K562 (cell line): ENCODE measurements around the gene DCAF17. TPM values are rescaled to one million over a fixed set of nuclear protein-coding genes. Genes with fewer than 3 reads are reported as not detected.

Source experiments
- BRD4 ChIP-seq: fragments of 200-600 bp; sonication (generic); IDR thresholded peaks from 2 replicates; pipeline ENCODE4 v1.6.1; 2017; ENCODE audit warnings: inconsistent platforms
- CBX2 ChIP-seq: fragments of 200-600 bp; sonication (generic); IDR thresholded peaks from one replicate; pipeline ENCODE4 v1.6.1; 2012; ENCODE audit warnings: mild to moderate bottlenecking, low read length, inconsistent platforms; ENCODE audit not compliant: insufficient read depth, poor library complexity, severe bottlenecking
- CHD4 ChIP-seq: fragments of 200-600 bp; sonication (generic); IDR thresholded peaks from 3 replicates; pipeline ENCODE4 v1.6.1; 2012; ENCODE audit warnings: low read depth, mild to moderate bottlenecking, mixed read lengths, low read length, inconsistent platforms; ENCODE audit not compliant: insufficient read depth, insufficient replicate concordance, poor library complexity, severe bottlenecking
- E2F3 ChIP-seq: fragments of 250-450 bp; sonication (Bioruptor Pico); IDR thresholded peaks from 2 replicates; pipeline ENCODE4 v1.4.0; 2020; ENCODE audit warnings: mild to moderate bottlenecking
- EP300 ChIP-seq: IDR thresholded peaks from 2 replicates; pipeline ENCODE4 v1.6.1; 2012; ENCODE audit warnings: low read length, improper control_type of control experiment
- FOXM1 ChIP-seq, 2 experiments: fragments of 450-650 bp in 1 of 2; sonication (generic) in 1 of 2; formaldehyde crosslinking in 1 of 2; IDR thresholded peaks; 2 replicates each; pipeline versions ENCODE4 v1.6.1 to v1.9.0; 2017 to 2022; ENCODE audit warnings: low read depth in 2 of 2, mild to moderate bottlenecking in 2 of 2, missing genetic modification reagents in 1 of 2, moderate library complexity in 1 of 2
- MECOM ChIP-seq: fragments of 250-450 bp; sonication (Bioruptor Pico); IDR thresholded peaks from 2 replicates; pipeline ENCODE4 v1.8.0; 2022; ENCODE audit warnings: inconsistent platforms
- NELFE ChIP-seq: IDR thresholded peaks from 2 replicates; pipeline ENCODE4 v1.6.1; 2011; ENCODE audit warnings: mild to moderate bottlenecking; ENCODE audit not compliant: insufficient read depth, insufficient read length
- NFIX ChIP-seq: fragments of 250-450 bp; sonication (Bioruptor Pico); IDR thresholded peaks from 2 replicates; pipeline ENCODE4 v1.4.0; 2020; ENCODE audit warnings: low read depth, mild to moderate bottlenecking, moderate library complexity
- PTTG1 ChIP-seq: fragments of 450-650 bp; IDR thresholded peaks from 2 replicates; pipeline ENCODE4 v1.6.1; 2016; ENCODE audit warnings: low read depth, mild to moderate bottlenecking, missing genetic modification characterization, missing compliant biosample characterization
- RBM17 ChIP-seq: fragments of 200-400 bp; formaldehyde crosslinking; IDR thresholded peaks from 2 replicates; pipeline ENCODE4 v1.6.1; 2017; ENCODE audit warnings: low read depth, mild to moderate bottlenecking, low read length, borderline replicate concordance
- ZBTB8A ChIP-seq: fragments of 450-650 bp; IDR thresholded peaks from 2 replicates; pipeline ENCODE4 v1.6.1; 2018; ENCODE audit warnings: mild to moderate bottlenecking, moderate library complexity; ENCODE audit not compliant: partially characterized antibody
- ZNF23 ChIP-seq: fragments of 250-450 bp; sonication (Bioruptor Pico); IDR thresholded peaks from 2 replicates; pipeline ENCODE4 v1.4.0; 2020; ENCODE audit warnings: mild to moderate bottlenecking
- ZNF239 ChIP-seq: fragments of 250-450 bp; sonication (Bioruptor Pico); IDR thresholded peaks from 2 replicates; pipeline ENCODE4 v1.4.0; 2020; ENCODE audit warnings: mild to moderate bottlenecking
- ZNF77 ChIP-seq: fragments of 250-450 bp; sonication (Bioruptor Pico); IDR thresholded peaks from 2 replicates; pipeline ENCODE4 v1.5.0; 2020
- ZZZ3 ChIP-seq: fragments of 450-650 bp; IDR thresholded peaks from 2 replicates; pipeline ENCODE4 v1.6.1; 2016; ENCODE audit warnings: antibody characterized with exemption, mild to moderate bottlenecking, moderate library complexity
- polyA plus RNA-seq, 8 experiments: library from polyadenylated mRNA; depleted of rRNA in 4 of 8; stranded (reverse) in 5 of 8; unstranded in 3 of 8; fragments of >200 nt; fragmentation: Nextera tagmentation in 2 of 8; fragmentation: Illumina TruSeq in 1 of 8; extraction: Ambion mirVana in 2 of 8; extraction: Trizol in 1 of 8; gene quantifications; 2 replicates each; pipeline versions ENCODE4 v1.2.1 to v1.2.3, GENCODE V29; 2011 to 2014; ENCODE audit warnings: inconsistent platforms in 1 of 8, missing spikeins in 1 of 8
- total RNA-seq, 7 experiments: library from RNA; depleted of rRNA in 6 of 7; stranded (reverse); fragments of >200 nt in 6 of 7; fragmentation: Illumina TruSeq in 2 of 7; extraction: Trizol in 2 of 7; gene quantifications; 2 replicates each; pipeline versions ENCODE4 v1.2.1 to v1.2.3, GENCODE V29; 2011 to 2021; ENCODE audit warnings: low replicate concordance in 1 of 7
- TF ChIP-seq, protein P1 (sequence below): fragments of 150-350 bp; IDR thresholded peaks from 2 replicates; pipeline ENCODE4 v1.6.1; 2014; ENCODE audit warnings: low read depth, mild to moderate bottlenecking, low read length, borderline replicate concordance
- TF ChIP-seq, protein P2 (sequence below): fragments of 450-650 bp; formaldehyde crosslinking; IDR thresholded peaks from 2 replicates; pipeline ENCODE4 v1.4.0; 2022; ENCODE audit warnings: missing genetic modification characterization

Gene DCAF17
- total and polyA plus RNA-seq, 9 of the 15 experiments (the other 6 are each of a cell fraction or from before 2014, with no cell fraction given), result 10.0 to 38.5 (median 27.1) TPM

DNA sequence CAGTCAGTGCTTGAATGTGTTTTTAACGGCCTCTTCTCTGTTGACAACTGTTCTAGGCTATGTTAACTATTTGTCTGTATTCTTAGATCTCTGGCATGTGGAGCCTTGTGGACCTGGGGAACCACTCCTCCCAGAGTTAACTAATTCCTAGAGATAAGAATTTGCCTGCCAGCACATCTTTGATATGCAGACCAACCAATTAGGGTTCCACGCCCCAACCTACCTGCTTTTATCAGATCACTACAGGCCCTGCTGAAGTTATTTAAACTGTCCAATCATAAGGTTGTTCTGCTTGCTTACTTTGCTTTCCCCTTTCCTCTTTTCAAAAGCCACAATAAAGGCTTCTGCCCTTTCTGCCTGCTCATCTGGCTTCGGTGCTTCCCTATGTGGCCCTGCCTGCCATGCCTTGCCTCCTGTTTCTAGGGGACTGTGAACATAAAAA lies 79.7 kb downstream of the DCAF17 start (continued):
- TF ChIP-seq EP300 (peak; percentile 68; the same call in 1 of the 2 replicates), NELFE (no peak), BRD4 (no peak), NFIX (CRISPR knock-in tag) (no peak), PTTG1 (tag) (no peak), FOXM1 (IDR thresholded peaks at IDR 0.05; ENCODE audit: low read depth) (peak; percentile 98), FOXM1 (CRISPR knock-in tag; IDR thresholded peaks at IDR 0.05; ENCODE audit: low read depth) (no peak), MECOM (no peak), CBX2 (no peak), ZBTB8A (no peak), ZZZ3 (no peak), ZNF239 (CRISPR knock-in tag) (no peak), E2F3 (CRISPR knock-in tag) (no peak), ZNF23 (CRISPR knock-in tag) (no peak), CHD4 (peak; percentile 20), RBM17 (no peak), ZNF77 (CRISPR knock-in tag) (no peak)
- TF ChIP-seq, protein P1, sequence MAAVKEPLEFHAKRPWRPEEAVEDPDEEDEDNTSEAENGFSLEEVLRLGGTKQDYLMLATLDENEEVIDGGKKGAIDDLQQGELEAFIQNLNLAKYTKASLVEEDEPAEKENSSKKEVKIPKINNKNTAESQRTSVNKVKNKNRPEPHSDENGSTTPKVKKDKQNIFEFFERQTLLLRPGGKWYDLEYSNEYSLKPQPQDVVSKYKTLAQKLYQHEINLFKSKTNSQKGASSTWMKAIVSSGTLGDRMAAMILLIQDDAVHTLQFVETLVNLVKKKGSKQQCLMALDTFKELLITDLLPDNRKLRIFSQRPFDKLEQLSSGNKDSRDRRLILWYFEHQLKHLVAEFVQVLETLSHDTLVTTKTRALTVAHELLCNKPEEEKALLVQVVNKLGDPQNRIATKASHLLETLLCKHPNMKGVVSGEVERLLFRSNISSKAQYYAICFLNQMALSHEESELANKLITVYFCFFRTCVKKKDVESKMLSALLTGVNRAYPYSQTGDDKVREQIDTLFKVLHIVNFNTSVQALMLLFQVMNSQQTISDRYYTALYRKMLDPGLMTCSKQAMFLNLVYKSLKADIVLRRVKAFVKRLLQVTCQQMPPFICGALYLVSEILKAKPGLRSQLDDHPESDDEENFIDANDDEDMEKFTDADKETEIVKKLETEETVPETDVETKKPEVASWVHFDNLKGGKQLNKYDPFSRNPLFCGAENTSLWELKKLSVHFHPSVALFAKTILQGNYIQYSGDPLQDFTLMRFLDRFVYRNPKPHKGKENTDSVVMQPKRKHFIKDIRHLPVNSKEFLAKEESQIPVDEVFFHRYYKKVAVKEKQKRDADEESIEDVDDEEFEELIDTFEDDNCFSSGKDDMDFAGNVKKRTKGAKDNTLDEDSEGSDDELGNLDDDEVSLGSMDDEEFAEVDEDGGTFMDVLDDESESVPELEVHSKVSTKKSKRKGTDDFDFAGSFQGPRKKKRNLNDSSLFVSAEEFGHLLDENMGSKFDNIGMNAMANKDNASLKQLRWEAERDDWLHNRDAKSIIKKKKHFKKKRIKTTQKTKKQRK, result no peak
- TF ChIP-seq, protein P2, sequence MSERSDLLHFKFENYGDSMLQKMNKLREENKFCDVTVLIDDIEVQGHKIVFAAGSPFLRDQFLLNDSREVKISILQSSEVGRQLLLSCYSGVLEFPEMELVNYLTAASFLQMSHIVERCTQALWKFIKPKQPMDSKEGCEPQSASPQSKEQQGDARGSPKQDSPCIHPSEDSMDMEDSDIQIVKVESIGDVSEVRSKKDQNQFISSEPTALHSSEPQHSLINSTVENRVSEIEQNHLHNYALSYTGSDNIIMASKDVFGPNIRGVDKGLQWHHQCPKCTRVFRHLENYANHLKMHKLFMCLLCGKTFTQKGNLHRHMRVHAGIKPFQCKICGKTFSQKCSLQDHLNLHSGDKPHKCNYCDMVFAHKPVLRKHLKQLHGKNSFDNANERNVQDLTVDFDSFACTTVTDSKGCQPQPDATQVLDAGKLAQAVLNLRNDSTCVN (CRISPR knock-in tag), result no peak
